Activated naive CD4-positive, alpha-beta T cell treated with Interleukin-2 at 50 U/mL for 16 hours (primary cell): Measurements from ENCODE around the gene SLC30A3.
A peak's percentile ranks its signal among the peaks of the same experiment; 100 is the strongest.
"Not testable (repeated sequence)": the region's sequence is repeated elsewhere in the genome, so short reads cannot be mapped to it uniquely, and the experiment has no call there.

Experiments used
- DNase-seq: peaks from one replicate; pipeline ENCODE4 v3.0.0-alpha.2; 2020

SLC30A3 gene

DNA sequence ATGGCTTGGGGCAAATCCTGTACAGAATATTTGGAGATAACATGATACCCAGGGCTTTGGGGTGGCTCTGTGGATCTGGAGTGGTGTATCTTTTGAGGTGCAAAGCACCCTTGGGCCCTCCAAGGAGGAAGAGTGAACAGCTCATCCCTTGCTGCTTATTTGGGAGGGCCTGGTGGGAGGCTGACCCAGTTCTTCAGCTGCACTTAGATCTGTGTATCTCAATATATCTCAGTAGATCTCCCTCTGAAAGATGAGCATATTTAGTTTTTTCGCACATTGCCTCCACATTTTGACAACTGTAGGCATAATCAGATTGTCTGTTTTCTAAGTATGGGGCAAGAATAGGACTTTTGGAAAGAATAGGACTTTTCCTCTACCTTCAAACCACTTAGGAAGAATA is 22.1 kb upstream of the SLC30A3 start:
- DNase-seq, result no peak

DNA sequence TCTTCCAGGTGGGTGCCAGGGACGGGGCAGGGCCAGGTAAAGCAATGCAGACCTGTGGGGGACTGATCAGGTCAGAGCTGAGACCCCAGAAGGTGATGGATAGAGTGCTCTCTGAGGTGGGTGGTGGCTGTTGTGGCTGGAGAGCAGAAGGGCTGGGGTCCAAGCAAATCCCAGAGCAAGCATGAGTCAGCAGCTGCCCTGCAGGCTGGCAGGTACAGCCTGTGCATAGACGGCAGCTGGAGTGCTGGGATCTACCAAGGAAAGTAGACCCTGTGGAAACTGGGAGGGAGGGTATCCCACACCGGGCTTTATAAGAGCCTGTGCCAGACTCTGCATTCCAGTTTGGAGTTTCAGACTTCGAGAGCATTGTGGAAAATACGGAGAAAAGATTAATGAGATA is 20.0 kb upstream of the SLC30A3 start:
- no peak for DNase-seq

DNA sequence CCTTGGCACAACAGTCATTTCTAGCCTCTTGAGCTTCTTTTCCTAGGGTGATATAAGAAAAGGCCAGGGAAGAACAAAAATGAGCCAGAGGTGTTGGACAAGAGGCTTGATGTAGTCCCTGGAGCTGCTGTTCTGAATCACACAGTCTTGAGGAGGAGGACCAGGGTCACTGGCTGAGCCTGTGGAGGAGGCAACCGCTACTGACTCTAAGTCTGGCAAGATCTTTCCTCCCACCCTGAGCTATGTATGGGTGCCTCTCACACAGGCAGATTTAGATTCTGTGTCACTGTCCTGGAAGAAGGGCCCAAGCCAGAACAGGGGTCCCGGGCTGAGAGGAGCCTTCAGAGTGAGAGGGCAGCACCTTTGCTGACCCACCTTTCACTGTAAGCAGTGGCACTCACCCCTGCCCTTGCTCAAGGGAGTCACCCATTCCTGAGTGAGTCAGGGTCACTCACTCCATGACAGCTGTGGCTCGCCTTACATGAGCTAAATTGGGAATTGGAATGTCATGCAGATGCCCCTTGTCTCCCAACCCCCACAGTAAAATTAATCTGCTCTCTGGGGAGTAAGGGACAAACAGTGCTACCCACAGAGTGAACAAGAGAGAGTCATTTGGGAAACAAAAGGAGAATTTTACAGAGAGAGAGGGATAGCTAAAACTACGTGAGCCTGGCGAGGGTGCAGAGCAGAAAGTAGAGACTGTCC is 19.2 kb upstream of the SLC30A3 start, which contains the start of gene TRIM54:
Gene TRIM54, plus strand, starts transcription at position 575 of the 705 bp plus-strand sequence. CDS start 303 bp downstream, outside the sequence.
- no peak for DNase-seq

DNA sequence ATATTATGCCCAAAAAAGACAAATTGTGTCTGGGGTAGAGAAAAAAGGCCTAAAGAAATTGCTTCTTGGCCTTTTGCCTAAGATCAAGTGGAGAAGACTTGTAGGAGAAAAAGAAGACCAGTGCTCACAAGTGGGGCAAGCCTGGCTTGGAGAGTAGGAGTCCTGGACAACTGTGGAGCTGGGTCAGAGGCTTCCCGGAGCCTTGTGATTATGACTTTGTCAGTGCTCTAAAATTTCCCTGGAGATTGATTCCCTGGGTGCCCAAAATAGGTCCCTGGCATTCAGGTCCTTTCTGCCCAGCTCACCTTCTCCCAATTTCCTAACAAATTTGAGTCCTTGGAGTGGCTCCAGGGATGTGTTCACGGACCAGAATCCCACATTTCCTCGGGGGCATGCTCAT is 18.6 kb upstream of the SLC30A3 start:
- no peak for DNase-seq

DNA sequence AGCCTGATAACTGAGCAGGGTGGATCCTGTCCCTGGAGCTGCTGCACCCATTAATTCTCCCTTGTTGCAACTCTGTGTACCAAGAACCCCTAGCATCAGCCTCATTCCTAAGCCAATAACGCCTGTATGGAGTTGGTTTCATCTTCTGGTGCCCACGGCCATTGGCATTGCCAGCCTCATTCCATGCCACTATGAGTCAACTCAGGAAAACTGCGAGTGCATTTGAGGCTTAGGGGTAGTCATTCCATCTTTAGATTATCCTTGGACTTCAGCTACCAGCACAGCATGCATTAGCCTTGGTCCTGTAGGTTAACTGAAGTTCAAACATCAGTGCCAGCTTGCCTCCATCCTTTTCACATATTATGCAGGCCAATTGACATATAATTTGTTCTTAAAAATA is 18.0 kb upstream of the SLC30A3 start:
- no peak for DNase-seq

DNA sequence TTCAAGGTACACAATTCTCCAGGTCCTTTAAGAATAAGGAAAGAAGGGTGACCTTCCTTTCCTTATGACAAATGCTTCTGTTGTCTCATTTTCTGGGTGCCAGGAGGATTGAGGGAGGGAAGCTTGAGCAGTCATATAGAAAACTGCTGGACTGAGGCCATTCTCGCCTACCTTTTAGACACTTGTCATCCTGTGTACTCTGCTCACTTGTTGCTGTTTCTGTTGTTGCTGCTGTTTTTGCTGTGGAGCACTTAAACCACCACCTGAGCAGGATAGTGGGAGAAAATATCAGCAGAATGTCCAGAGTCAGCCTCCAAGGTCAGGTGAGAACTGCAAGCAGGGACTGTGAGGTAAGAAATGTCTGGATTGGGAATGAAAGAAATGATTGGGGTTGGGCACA is 15.2 kb upstream of the SLC30A3 start:
- no peak for DNase-seq

DNA sequence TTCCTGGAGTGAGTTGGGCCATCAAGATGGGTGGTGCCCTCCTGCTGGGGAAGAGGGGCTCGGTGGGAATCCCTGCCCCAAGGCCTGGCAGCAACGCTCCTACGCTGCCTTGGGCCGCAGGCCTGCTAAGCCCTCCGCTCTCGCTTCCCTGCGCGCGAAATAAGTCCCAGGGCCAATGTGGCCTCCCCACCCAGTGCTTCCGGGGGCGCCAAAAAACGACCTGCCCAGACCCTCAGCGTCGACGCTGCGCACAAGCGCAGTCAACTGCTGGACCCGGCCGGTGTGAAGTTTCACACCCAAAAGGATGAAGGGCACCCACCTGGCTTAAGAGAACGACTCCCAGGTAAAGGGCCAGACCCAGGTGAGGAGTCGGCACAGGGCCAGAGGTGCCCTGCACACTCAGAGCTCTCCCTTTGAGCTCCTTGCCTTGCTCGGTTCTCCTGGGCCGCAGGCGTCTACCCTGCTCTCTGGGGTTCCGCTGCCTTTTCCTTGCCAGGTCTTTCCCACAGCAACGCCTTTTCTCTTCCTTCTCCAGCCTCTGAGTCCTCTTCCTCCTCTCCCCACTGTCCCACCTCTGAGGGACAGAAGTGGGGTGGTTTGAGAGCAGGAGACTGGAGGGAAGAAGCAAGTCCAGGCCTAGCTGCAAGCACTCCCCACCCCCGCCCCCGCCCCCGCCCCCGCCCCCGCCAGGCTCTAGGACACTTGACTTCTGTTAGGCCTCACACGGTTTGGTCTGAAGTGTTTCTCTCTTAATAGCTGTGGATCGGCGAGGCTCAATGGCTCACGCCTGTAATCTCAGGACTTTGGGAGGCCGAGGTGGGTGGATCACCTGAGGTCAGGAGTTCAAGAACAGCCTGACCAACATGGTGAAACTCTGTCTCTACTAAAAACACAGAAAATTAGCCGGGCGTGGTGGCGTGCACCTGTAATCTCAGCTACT is 12.6 kb upstream of the SLC30A3 start, which contains the start of gene DNAJC5G:
Gene DNAJC5G, plus strand, starts transcription at position 223 of the 940 bp plus-strand sequence. CDS start 1,296 bp downstream, outside the sequence.
- DNase-seq, result no peak

DNA sequence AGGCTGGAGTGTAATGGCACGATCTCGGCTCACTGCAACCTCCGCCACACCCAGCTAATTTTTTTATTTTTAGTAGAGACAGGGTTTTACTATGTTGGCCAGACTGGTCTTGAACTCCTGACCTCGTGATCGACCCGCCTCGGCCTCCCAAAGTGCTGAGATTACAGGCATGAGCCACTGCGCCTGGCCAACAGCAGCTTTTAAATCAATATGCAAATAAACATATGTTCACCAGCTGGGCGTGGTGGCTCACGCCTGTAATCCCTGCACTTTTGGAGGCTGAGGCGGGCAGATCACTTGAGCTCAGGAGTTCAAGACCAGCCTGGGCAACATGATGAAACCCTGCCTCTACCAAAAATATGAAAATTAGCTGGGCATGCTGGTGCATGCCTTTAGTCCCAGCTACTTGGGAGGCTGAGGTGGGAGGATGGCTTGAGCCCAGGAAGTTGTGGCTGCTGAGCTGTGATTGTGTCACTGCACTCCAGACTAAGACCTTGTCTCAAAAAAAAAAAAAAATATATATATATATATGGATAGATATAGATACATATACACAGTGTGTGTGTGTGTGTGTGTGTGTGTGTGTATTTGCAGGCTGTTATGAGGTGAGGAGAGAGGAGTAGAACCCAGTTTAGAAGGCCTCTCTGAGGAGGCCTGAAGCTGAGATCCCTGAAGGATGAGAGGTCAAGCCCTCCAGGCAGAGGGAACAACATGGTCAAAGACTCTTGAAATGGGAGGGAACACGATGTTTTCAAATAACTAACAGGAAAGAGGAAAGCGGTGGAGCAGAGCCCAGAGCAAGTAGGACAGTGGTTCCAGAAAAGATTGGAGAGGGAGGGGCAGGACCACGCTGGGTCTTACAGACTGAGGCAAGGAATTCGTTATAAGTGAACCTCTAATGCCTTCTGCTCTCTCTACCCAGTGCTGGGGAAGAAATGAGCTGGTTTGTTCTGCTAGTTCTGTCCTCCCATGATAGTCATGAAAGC is 10.0 kb upstream of the SLC30A3 start:
- not testable (repeated sequence) for DNase-seq

DNA sequence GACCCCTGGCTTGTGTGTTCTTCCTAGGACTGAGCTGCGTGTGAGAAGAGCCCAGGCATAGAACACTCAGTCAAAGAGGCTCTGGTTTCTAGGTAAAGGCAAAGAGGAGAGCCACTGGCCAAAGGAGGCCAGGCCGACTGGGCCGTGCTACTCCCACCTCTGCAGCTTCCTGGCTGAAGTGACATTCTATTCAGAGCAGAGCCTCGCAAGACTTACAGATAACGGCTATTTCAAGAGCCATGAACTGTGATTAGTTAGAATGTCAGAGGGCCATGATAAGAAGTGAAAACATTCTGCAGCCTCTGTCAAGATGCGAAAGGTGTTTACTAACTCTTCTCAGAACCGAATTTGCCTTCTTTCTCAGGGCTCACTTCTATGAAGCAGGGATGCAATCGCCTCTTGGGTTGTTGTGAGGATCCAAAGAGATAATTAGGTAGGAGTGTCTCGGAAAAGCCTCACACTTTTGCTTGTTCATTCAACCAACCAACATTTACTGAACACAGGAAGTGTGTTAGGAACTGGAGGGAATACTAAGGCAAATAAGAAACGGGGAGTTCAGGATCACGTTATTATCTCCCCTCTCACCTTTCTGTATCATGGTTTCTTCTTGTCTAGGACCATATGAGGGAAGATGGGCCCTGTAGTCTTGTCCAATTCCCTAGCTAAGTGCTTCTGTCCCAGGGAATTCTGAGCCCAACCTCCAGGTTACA is 8.9 kb upstream of the SLC30A3 start:
- no peak for DNase-seq

DNA sequence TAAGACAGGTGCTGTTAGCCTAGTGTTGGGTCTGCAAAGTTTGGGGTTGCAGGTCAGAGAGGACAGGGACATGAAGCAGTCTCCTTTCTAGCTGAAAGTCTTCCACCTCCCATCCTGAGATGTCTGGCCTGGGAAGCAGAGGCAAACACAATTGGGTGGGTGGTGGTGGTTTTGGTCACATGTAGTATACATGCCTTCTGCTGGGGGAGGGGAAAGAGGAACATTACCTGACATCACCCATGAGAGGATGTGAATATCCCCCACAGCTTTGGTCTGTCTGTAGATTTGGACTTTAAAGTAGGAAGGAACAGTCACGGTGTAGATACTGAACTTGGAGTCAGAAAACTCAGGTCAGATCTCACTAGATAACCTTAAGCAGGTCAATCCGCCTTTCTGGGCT is 7.8 kb upstream of the SLC30A3 start:
- DNase-seq, result no peak

DNA sequence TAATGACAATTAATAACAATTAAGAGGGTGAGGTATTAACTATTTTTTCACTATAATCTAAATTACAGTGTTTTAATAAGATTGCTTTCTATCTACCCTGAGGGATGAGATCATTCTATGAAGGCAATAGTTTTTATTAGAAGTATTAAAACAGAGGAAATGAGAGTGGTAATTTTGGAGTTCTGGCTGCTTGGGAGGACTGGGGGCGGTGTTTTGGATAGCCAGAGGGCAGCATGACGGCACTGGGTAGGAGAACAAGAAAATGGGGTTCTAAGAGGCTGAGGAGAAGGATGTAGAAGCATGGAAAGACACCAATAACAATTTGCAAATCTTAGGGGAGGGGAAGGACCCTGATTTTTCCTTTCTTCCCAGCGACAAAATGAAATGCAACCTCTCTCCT is 7.3 kb upstream of the SLC30A3 start:
- DNase-seq, result no peak

DNA sequence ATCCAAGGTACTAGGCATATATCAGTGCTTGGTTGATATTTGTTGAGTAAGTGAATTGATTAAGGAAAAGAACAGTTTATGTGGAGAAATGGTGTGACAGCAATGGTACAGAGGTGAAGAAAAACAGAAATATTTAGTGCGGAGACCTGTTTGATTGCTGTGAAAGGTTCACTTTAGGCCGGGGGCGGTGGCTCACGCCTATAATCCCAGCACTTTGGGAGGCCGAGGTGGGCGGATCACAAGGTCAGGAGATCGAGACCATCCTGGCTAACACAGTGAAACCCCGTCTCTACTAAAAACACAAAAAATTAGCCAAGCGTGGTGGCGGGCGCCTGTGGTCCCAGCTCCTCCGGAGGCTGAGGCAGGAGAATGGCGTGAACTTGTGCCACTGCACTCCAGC is 5.4 kb upstream of the SLC30A3 start:
- not testable (repeated sequence) for DNase-seq

DNA sequence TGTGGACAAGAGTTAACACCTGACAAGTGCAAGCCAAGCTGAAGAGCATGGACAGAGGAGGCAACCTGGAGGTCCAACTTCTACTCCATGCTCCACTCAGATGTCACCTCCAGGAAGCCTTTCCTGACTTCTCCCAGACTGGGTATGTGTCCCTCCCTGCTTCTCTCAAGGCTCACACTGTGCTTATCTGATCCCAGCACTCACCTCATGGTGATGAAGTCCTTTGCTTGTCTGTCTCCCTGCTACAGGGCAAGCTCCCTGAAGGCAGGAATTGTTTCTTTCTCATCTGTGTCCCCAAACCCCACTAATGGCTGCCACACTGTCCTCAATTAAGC is 2.7 kb upstream of the SLC30A3 start:
- no peak for DNase-seq

DNA sequence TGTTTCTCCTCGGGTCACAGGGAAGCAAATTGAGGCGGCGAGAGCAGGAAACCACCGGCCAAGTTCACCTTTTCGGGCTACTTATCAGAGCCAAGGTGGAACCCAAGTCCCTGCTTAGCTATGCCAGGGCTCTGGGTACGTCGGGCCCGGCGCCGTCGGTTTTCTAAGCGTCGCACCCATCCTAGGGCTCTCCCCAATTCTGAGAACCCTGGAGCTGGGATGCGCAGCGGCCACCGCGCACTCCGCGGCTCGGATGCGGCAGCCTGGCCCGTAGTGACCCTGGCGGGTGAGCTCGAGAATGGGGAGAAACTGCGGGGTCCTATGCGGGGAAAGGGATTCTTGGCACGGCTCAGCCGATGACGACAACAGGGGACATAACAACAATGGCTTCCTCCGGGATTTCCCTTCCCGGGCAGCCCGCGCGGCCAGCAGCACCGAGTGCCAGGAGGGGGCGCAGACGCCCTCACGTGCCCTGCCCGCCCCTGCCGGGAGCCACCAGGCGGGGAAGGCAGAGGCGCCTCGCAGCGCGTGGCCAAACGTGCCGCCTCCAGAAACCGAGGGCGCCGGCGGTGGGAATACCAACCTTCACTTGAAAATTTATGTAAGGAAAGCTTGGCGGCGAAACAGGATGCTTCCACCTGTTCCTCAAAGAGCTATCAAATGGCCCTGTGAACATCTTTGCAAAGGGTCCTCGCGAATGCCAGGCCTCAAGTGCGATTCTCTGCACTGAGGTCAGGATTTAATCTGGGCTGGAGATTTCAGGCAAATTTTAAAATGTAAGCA is 2.1 kb upstream of the SLC30A3 start:
- DNase-seq, result peak; percentile 66

DNA sequence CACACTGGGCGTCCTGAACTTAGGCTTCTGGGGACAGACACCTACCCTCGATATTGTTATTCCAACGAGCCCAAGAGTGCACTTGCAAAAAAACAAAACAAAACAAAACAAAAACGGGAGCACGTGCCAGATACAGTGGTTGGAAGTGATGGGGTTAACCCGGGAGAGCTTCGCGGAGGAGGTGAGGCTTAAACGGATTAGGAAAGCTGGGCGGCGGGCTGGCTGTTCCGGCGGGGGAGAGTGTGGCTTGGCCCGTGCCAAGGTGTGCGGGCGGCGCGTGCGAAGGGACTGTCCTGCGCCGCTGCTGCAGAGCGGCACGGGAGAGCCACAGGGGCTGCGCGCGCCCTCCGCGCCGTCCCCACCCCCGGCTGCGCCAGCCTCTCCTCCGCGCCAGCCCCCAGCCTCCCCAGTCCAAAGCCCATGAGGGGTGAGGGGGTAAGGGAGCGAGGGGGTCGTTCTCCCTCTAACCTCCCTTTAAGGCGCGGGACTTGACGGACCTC is 1.5 kb upstream of the SLC30A3 start:
- peak; percentile 22 for DNase-seq

DNA sequence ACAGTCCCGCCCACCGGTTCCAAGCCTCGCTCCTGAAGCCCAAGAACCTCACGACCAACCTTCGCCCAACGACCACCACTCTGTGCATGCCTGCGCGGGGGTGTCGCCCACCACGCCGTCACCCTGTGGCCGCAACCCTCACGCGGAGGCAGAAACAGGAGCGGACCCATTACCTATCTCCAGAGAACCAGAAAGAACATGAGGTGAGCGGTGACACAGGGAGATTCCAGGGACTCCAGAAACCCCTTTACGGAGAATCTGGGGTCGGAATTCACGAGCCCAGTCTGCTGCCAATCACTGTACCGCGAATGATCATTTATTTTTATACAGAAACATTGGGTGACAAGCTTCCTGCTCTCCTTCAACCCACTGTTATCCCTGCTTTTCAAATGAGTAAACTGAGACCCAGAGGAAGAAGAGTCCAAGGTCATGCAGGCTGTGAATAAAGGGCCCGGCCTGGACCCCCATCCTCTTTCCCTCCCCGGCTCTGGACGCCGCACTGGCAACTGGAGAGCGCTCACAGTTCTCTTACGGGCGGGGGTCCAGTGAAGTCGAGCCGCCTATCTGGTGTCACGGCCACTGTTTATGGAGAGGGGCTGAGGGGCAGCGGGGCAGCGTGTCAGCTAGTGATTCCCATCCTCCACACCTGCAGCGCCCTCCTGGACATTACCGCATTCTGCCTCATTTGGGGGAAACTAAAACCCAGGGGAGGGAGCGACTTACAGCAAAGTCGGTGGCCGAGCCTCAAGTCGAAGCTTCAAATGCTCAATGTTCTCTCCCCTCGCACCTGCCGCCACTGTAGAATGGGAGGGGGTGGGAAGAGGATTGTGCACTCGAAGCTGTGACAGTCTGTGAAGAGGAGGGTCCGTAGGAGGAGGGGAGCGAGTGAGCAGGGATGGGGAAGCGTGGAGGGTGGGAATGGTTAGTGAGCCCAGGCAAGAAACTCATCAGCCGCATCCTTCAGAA is 723 bp upstream of the SLC30A3 start:
- DNase-seq, result peak; percentile 12

DNA sequence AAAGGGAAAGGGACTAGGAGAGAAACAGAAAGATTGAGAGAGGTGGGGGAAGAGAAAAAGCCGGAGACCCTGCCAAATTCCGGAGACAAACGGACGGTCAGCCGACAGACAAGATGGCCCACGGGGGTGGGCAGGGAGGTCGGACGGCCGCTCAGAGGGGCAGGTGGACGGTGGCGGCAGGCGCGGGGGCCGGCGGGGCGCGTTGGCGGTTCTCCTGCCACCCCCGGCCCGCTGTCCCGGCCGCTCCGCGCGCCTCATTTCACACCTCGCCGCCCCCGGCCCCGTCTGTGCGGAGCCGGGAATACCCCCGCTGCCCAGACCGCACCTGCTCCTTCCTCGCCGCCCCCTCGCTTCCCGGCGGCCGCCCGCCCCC is 935 bp downstream of the SLC30A3 start:
- DNase-seq, result no peak

DNA sequence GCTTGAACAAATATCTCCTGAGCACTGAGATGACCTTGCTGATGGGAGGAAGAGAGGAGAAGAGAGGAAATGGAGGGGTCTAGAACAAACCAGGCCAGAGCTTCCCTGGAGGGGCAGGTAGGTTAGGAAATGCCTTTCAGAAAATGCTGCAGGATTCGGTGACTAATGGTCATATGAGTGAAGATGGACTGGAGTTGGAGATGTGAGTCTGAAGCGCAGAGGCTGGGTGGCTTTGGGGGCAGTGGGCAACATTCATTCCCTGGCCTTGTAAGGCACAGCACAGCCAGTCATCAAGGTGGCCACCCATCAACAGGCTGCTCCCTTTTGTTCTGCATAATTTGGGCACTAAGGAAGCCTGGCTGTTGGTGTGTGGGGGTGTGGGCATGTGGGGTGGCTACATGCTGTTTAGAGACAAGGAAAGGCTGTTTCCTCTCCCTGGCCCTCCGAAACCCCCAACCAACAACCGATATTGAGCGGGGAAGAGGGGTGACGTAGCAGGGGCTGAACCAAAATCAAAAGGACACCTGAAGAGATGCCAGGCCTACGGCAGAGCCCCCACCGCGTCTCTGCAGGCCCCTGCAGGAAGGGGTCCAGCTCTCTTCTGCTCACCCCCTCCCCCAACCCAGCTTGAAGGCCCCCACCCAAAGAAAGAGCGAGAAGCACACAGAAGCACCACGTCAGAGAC is 1.5 kb downstream of the SLC30A3 start:
- DNase-seq, result no peak

DNA sequence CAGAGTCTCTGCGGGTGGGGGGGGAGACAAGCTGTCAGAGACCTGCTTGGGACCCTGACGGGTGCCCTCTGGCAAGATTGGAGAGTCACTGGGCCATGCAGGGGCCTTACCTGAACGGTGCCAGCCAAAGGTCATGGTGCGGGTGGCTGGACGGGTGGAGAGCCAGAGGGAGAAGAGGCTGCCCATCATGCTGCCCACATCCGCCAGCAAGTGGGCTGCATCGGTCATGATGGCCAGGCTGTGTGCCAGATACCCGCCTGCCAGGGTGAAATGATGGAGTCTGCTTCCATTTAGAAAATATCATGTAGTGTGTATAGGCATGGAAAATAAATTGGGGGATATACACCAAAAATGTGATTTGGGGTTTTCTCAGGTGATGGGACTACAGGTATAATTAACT is 4.8 kb downstream of the SLC30A3 start:
- DNase-seq, result no peak
